Loucy (cell line): Measurements from ENCODE around the gene TDRD7.

Experiments
- CTCF ChIP-seq: fragments of 200-600 bp; sonication (generic); conservative IDR thresholded peaks from 2 replicates; pipeline ENCODE4 v1.5.1; 2014; ENCODE audit warnings: mild to moderate bottlenecking, antibody characterized with exemption, low read length
- EZH2phosphoT487 ChIP-seq: fragments of 200-600 bp; IDR thresholded peaks from 2 replicates; pipeline ENCODE4 v1.6.1; 2018; ENCODE audit warnings: antibody characterized with exemption, mild to moderate bottlenecking, moderate library complexity, borderline replicate concordance

DNA sequence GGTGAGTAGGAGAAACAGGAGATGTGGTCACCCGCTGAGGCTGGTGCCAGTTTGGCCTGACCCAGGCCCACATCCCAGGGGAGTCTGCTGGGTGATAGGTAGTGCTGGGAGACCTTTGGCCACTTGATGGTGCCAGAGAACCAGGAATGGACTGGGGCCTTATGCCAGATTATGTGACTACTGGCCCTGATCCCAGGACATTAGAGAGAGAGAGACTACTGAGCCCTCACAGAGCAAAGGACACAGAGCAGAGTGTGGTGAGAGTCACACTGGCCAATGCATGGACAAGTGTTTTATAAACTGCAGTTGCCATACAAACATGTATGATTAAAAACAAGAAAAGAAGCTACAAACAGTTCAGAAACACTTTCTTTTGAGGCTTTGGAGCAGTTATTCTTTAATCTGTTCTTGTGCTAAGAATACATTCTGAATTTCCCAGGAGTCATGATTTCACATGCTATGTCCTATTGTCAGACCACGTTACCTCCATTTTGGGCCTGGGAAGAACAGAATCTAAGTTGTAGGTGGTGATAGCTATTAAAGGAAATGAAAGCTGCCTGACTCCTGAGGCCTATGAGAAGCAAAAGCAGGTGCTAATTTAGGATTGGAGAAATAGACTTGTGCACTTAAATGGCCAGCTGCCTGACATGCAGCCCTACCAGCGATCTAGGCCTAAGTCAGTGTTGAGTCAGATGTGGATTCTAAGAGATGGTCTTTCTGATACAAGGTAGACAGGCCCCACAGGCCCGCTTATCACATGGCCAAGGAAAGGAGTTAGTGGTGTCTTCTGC lies 57.0 kb downstream of the TDRD7 start:
- TF ChIP-seq CTCF (peak; percentile 89), EZH2phosphoT487 (no peak)
